ENCODE measurements around the gene CLK3.

The CLK3 gene

GRCh38 chr15:74603789-74604705 lies 11.6 kb upstream of the CLK3 start:
- no peak for DNase-seq

- DNase-seq, result peak; percentile 27
These were observed 10.4 kb upstream of the CLK3 start for GRCh38 chr15:74604983-74605794.

- no peak for DNase-seq
These were observed 9.9 kb upstream of the CLK3 start for GRCh38 chr15:74605795-74606150.

GRCh38 chr15:74608786-74609185 lies 6.8 kb upstream of the CLK3 start:
- no peak for DNase-seq

- no peak for DNase-seq
These were observed 5.7 kb upstream of the CLK3 start for GRCh38 chr15:74609938-74610301.

- DNase-seq, result no peak
These were observed 5.2 kb upstream of the CLK3 start for GRCh38 chr15:74610302-74610951.

GRCh38 chr15:74611341-74611740 lies 4.3 kb upstream of the CLK3 start:
- DNase-seq, result no peak

- DNase-seq, result no peak
These were observed 3.8 kb upstream of the CLK3 start for GRCh38 chr15:74611834-74612233.

- DNase-seq, result no peak
These were observed 3.0 kb upstream of the CLK3 start for GRCh38 chr15:74612677-74613076.

- DNase-seq, result no peak
These were observed 2.3 kb upstream of the CLK3 start for GRCh38 chr15:74613089-74613952.

- DNase-seq, result no peak
These were observed 1.5 kb upstream of the CLK3 start for GRCh38 chr15:74613953-74614743.

GRCh38 chr15:74614744-74615507 lies 710 bp upstream of the CLK3 start:
- DNase-seq, result no peak

- no peak for DNase-seq
These were observed 817 bp downstream of the CLK3 start for GRCh38 chr15:74616366-74616939.

- no peak for DNase-seq
These were observed 1.4 kb downstream of the CLK3 start for GRCh38 chr15:74616996-74617395.

GRCh38 chr15:74618841-74619596 lies 3.4 kb downstream of the CLK3 start:
- DNase-seq, result no peak

- no peak for DNase-seq
These were observed 4.4 kb downstream of the CLK3 start for GRCh38 chr15:74619916-74620635.

GRCh38 chr15:74620636-74621545 lies 5.3 kb downstream of the CLK3 start:
- no peak for DNase-seq

- no peak for DNase-seq
These were observed 5.9 kb downstream of the CLK3 start for GRCh38 chr15:74621546-74621920.

All from DMS153 (cell line).